ENCODE results near the gene HDHD5. TPM values are rescaled to one million over a fixed set of nuclear protein-coding genes. Genes with fewer than 3 reads are reported as not detected.

The HDHD5 gene
- total and polyA plus RNA-seq, 2 of the 13 experiments (the other 11 are each of a cell fraction or from before 2014, with no cell fraction given), result not detected

GRCh38 chr22:17167486-17167885 is 8.4 kb upstream of the HDHD5 start:
- ChIA-PET CTCF (ENCODE audit: low intra/inter-chr PET ratio, low total read pairs) (no interaction called here), POLR2A (no interaction called here)
- H3K9ac ChIP-seq (ENCODE audit: insufficient read depth, low read depth, low read length), result no peak overlapping the region
- H3K27me3 ChIP-seq (ENCODE audit: control insufficient read depth in 1 of 2, insufficient read depth in 2 of 2, low read length in 2 of 2), result peaks cover 0 to 2% of the 10 kb centered on the region in 2 experiments; a peak in 1 of 5 replicates
- no peak overlapping the region for H2AFZ ChIP-seq (ENCODE audit: low read length)
- no peak overlapping the region for H3K4me2 ChIP-seq (ENCODE audit: low read depth, low read length)
- H3K4me3 ChIP-seq (replicated peaks in 1 of 3; ENCODE audit: insufficient read depth in 1 of 3, low read depth in 2 of 3, low read length in 3 of 3), result no peak overlapping the region
- no peaks in the 10 kb centered on the region for H3K4me1 ChIP-seq (ENCODE audit: insufficient read depth, low read length)
- no peaks in the 10 kb centered on the region for H3K79me2 ChIP-seq (ENCODE audit: insufficient read depth, low read length)
- 10% methylated on average over 7 of the region's 7 CpGs for WGBS (ENCODE audit: low lambda C conversion rate)
- intact Hi-C loops (cut with micrococcal nuclease; ENCODE audit: unreplicated experiment) (no loop called here), in situ Hi-C loops (cut with HindIII; ENCODE audit: extremely low pct_ligation_motif_present, low pct_unique_long_range_greater_than_20kb) (no loop called here)
- no peaks in the 10 kb centered on the region for H3K9me3 ChIP-seq (ENCODE audit: low read length)
- BruUV-seq (replicated peaks), result no TSS peak
- H4K20me1 ChIP-seq (ENCODE audit: insufficient read depth, low read length), result no peaks in the 10 kb centered on the region
- no peaks in the 10 kb centered on the region for H3K36me3 ChIP-seq (replicated peaks in 1 of 2; ENCODE audit: control insufficient read depth in 1 of 2, insufficient read depth in 2 of 2, low read length in 2 of 2)
- no peak for FAIRE-seq
- no peak overlapping the region for H3K27ac ChIP-seq (ENCODE audit: extremely low read length, insufficient read depth, low read length)
- no peak for DNase-seq (ENCODE audit: low spot score)
- ATAC-seq, result no peak
- TF ChIP-seq ZNF740 (CRISPR knock-in tag; IDR thresholded peaks at IDR 0.05), result no peak
- no peak for TF ChIP-seq FOXK1 (CRISPR knock-in tag; IDR thresholded peaks at IDR 0.05; ENCODE audit: borderline replicate concordance, low read depth)
- no peak for TF ChIP-seq HOMEZ (CRISPR knock-in tag; IDR thresholded peaks at IDR 0.05; ENCODE audit: low read depth)
- no peak for TF ChIP-seq HNRNPK (IDR thresholded peaks at IDR 0.05; ENCODE audit: low read depth, low read length, poor library complexity, severe bottlenecking)
- no peak for TF ChIP-seq FOXA3 (CRISPR knock-in tag; IDR thresholded peaks at IDR 0.05)
- no peak for TF ChIP-seq NAIF1 (CRISPR knock-in tag; IDR thresholded peaks at IDR 0.05; ENCODE audit: borderline replicate concordance)
- no peak for TF ChIP-seq ARID4A (CRISPR knock-in tag; IDR thresholded peaks at IDR 0.05; ENCODE audit: borderline replicate concordance)
- no peak for TF ChIP-seq RERE (CRISPR knock-in tag; IDR thresholded peaks at IDR 0.05; ENCODE audit: low read depth)
- TF ChIP-seq ZBTB14 (CRISPR knock-in tag; IDR thresholded peaks at IDR 0.05), result no peak

All from HepG2 (cell line).